IPS-11a (cell line): ENCODE measurements around the gene RIN3.

Experiments used
- H3K4me3 ChIP-seq: one replicate; pipeline ENCODE4 v1.5.1; 2013; ENCODE audit warnings: low read depth, low read length, control low read depth

The RIN3 gene

GRCh38 chr14:92573761-92574498 lies 60.3 kb downstream of the RIN3 start:
- H3K4me3 ChIP-seq = no peak overlapping the region

- H3K4me3 ChIP-seq = no peak overlapping the region
Measured at GRCh38 chr14:92575061-92575747, 61.6 kb downstream of the RIN3 start.

GRCh38 chr14:92575748-92576303 lies 62.2 kb downstream of the RIN3 start:
- H3K4me3 ChIP-seq = no peak overlapping the region

- no peak overlapping the region for H3K4me3 ChIP-seq
Measured at GRCh38 chr14:92577321-92577742, 63.8 kb downstream of the RIN3 start.

- H3K4me3 ChIP-seq = no peak overlapping the region
Measured at GRCh38 chr14:92578511-92578910, 64.9 kb downstream of the RIN3 start.

GRCh38 chr14:92579244-92579936 lies 65.8 kb downstream of the RIN3 start:
- no peak overlapping the region for H3K4me3 ChIP-seq

GRCh38 chr14:92581206-92581605 lies 67.6 kb downstream of the RIN3 start:
- no peak overlapping the region for H3K4me3 ChIP-seq

GRCh38 chr14:92581966-92582566 lies 68.5 kb downstream of the RIN3 start:
- no peak overlapping the region for H3K4me3 ChIP-seq

GRCh38 chr14:92582706-92583452 lies 69.3 kb downstream of the RIN3 start:
- H3K4me3 ChIP-seq = no peak overlapping the region

GRCh38 chr14:92584220-92584619 lies 70.6 kb downstream of the RIN3 start:
- no peak overlapping the region for H3K4me3 ChIP-seq

- H3K4me3 ChIP-seq = no peak overlapping the region
Measured at GRCh38 chr14:92584816-92585215, 71.2 kb downstream of the RIN3 start.

- no peak overlapping the region for H3K4me3 ChIP-seq
Measured at GRCh38 chr14:92585981-92586937, 72.7 kb downstream of the RIN3 start.

- H3K4me3 ChIP-seq = no peak overlapping the region
Measured at GRCh38 chr14:92586963-92587699, 73.5 kb downstream of the RIN3 start.

- H3K4me3 ChIP-seq = no peak overlapping the region
Measured at GRCh38 chr14:92587700-92588085, 74.1 kb downstream of the RIN3 start.

GRCh38 chr14:92589213-92589852 lies 75.8 kb downstream of the RIN3 start:
- no peak overlapping the region for H3K4me3 ChIP-seq

GRCh38 chr14:92590176-92590575 lies 76.6 kb downstream of the RIN3 start:
- no peak overlapping the region for H3K4me3 ChIP-seq

- no peak overlapping the region for H3K4me3 ChIP-seq
Measured at GRCh38 chr14:92590941-92591340, 77.4 kb downstream of the RIN3 start.

GRCh38 chr14:92591346-92591745 lies 77.8 kb downstream of the RIN3 start:
- H3K4me3 ChIP-seq = no peak overlapping the region
